HCT116 (cell line): Measurements from ENCODE around the gene SMG5.

Experiments
- CEBPB ChIP-seq: IDR thresholded peaks from 2 replicates; pipeline ENCODE4 v1.6.1; 2012; ENCODE audit warnings: low read depth
- CTCF ChIP-seq, 3 experiments: fragments of 200-600 bp in 1 of 3; sonication (generic) in 1 of 3; IDR thresholded peaks in 2 of 3; conservative IDR thresholded peaks in 1 of 3; 2 replicates each; pipeline ENCODE4 v1.5.1; 2012 to 2017; ENCODE audit warnings: low read depth in 2 of 3, low read length in 2 of 3, antibody characterized with exemption in 1 of 3, borderline replicate concordance in 1 of 3, control low read depth in 1 of 3, mild to moderate bottlenecking in 1 of 3, mixed read lengths in 1 of 3, mixed run types in 1 of 3, moderate library complexity in 1 of 3; ENCODE audit not compliant: insufficient read depth in 1 of 3
- EGR1 ChIP-seq: IDR thresholded peaks from 2 replicates; pipeline ENCODE4 v1.6.1; 2012; ENCODE audit warnings: low read depth
- POLR2A ChIP-seq: IDR thresholded peaks from 2 replicates; pipeline ENCODE4 v1.7.0; 2011; ENCODE audit warnings: borderline replicate concordance; ENCODE audit not compliant: insufficient read depth, insufficient read length; ENCODE audit errors: extremely low read depth
- POLR2AphosphoS5 ChIP-seq: IDR thresholded peaks from 2 replicates; pipeline ENCODE4 v1.6.1; 2011; ENCODE audit warnings: mild to moderate bottlenecking, low read depth, low read length, moderate library complexity
- SP1 ChIP-seq: IDR thresholded peaks from 2 replicates; pipeline ENCODE4 v1.6.1; 2012; ENCODE audit warnings: low read depth
- ZBTB33 ChIP-seq: IDR thresholded peaks from 2 replicates; pipeline ENCODE4 v1.6.1; 2011; ENCODE audit warnings: mild to moderate bottlenecking, low read length, moderate library complexity; ENCODE audit not compliant: insufficient replicate concordance; ENCODE audit errors: extremely low read depth
- ZNF274 ChIP-seq: fragments of 200-500 bp; sonication (Bioruptor generic); IDR thresholded peaks from 2 replicates; pipeline ENCODE4 v1.6.1; 2014; ENCODE audit warnings: mild to moderate bottlenecking, low read depth, low read length, inconsistent platforms

GRCh38 chr1:156217871-156218270, 64.8 kb downstream of the SMG5 start:
- TF ChIP-seq POLR2A (no peak), CTCF (IDR thresholded peaks at IDR 0.05 in 2 of 3, conservative IDR thresholded peaks at IDR 0.05 in 1 of 3; ENCODE audit: borderline replicate concordance in 1 of 3, insufficient read depth in 1 of 3, low read depth in 2 of 3, low read length in 2 of 3) (no peak), ZNF274 (no peak), CEBPB (no peak), POLR2AphosphoS5 (no peak), EGR1 (no peak), SP1 (no peak), ZBTB33 (no peak)
